GM18873 (cell line): ENCODE results near the gene DHRS4.
"Not testable (repeated sequence)": the region's sequence is repeated elsewhere in the genome, so short reads cannot be mapped to it uniquely, and the experiment has no call there.

Experiments used
- ATAC-seq: cut with Tn5 transposase; IDR thresholded peaks from one replicate; pipeline ENCODE4 v1.9.1; 2021; ENCODE audit warnings: mild to moderate bottlenecking, moderate library complexity, moderate number of reproducible peaks; ENCODE audit not compliant: unreplicated experiment, low FRiP score

Gene DHRS4

GRCh38 chr14:23939607-23940326 is 13.8 kb upstream of the DHRS4 start:
- ATAC-seq = no peak

- no peak for ATAC-seq
Observed at GRCh38 chr14:23941230-23941629, 12.3 kb upstream of the DHRS4 start.

GRCh38 chr14:23941669-23942068 is 11.9 kb upstream of the DHRS4 start:
- no peak for ATAC-seq

GRCh38 chr14:23942587-23942986 is 11.0 kb upstream of the DHRS4 start:
- no peak for ATAC-seq

- not testable (repeated sequence) for ATAC-seq
Observed at GRCh38 chr14:23949069-23949468, 4.5 kb upstream of the DHRS4 start.

- no peak for ATAC-seq
Observed at GRCh38 chr14:23950411-23951135, 3.0 kb upstream of the DHRS4 start.

- not testable (repeated sequence) for ATAC-seq
Observed at GRCh38 chr14:23951136-23951466, 2.5 kb upstream of the DHRS4 start.

GRCh38 chr14:23951590-23952201 is 1.9 kb upstream of the DHRS4 start:
- ATAC-seq = no peak

GRCh38 chr14:23953116-23953463 is 480 bp upstream of the DHRS4 start:
- ATAC-seq = not testable (repeated sequence)

- peak; percentile 7 for ATAC-seq
Observed at GRCh38 chr14:23954279-23954614, 677 bp downstream of the DHRS4 start.

- not testable (repeated sequence) for ATAC-seq
Observed at GRCh38 chr14:23954965-23955364, 1.4 kb downstream of the DHRS4 start.

- not testable (repeated sequence) for ATAC-seq
Observed at GRCh38 chr14:23955811-23956210, 2.2 kb downstream of the DHRS4 start.

GRCh38 chr14:23957913-23958569 is 4.5 kb downstream of the DHRS4 start:
- not testable (repeated sequence) for ATAC-seq

GRCh38 chr14:23960899-23961298 is 7.3 kb downstream of the DHRS4 start:
- ATAC-seq = not testable (repeated sequence)

GRCh38 chr14:23961704-23962103 is 8.1 kb downstream of the DHRS4 start:
- not testable (repeated sequence) for ATAC-seq

GRCh38 chr14:23969130-23969480 is 15.5 kb downstream of the DHRS4 start:
- not testable (repeated sequence) for ATAC-seq

- ATAC-seq = not testable (repeated sequence)
Observed at GRCh38 chr14:23969481-23970282, 16.1 kb downstream of the DHRS4 start.

GRCh38 chr14:23970283-23970659 is 16.7 kb downstream of the DHRS4 start:
- not testable (repeated sequence) for ATAC-seq

- not testable (repeated sequence) for ATAC-seq
Observed at GRCh38 chr14:23973178-23973577, 19.6 kb downstream of the DHRS4 start.

GRCh38 chr14:23974041-23974440 is 20.5 kb downstream of the DHRS4 start:
- not testable (repeated sequence) for ATAC-seq
